Stromal cell of bone marrow (primary cell): ENCODE results near the gene SCUBE1.

Experiments used
- DNase-seq: peaks from one replicate; pipeline ENCODE4 v3.0.0-alpha.2; 2012; ENCODE audit warnings: low read depth

The SCUBE1 gene

GRCh38 chr22:43326331-43327156 is 16.6 kb downstream of the SCUBE1 start:
- no peak for DNase-seq

GRCh38 chr22:43325176-43325575 is 18.0 kb downstream of the SCUBE1 start:
- no peak for DNase-seq

GRCh38 chr22:43320943-43321900 is 21.9 kb downstream of the SCUBE1 start:
- no peak for DNase-seq

GRCh38 chr22:43319661-43320486 is 23.3 kb downstream of the SCUBE1 start:
- DNase-seq = no peak

GRCh38 chr22:43317239-43317638 is 25.9 kb downstream of the SCUBE1 start:
- DNase-seq = no peak

- no peak for DNase-seq
Measured at GRCh38 chr22:43315687-43316217, 27.4 kb downstream of the SCUBE1 start.

- no peak for DNase-seq
Measured at GRCh38 chr22:43314611-43315010, 28.6 kb downstream of the SCUBE1 start.

GRCh38 chr22:43313890-43314474 is 29.2 kb downstream of the SCUBE1 start:
- DNase-seq = no peak

- peak; percentile 48 for DNase-seq
Measured at GRCh38 chr22:43313244-43313889, 29.8 kb downstream of the SCUBE1 start.

GRCh38 chr22:43312608-43313007 is 30.6 kb downstream of the SCUBE1 start:
- DNase-seq = no peak

- DNase-seq = no peak
Measured at GRCh38 chr22:43310798-43311197, 32.4 kb downstream of the SCUBE1 start.

GRCh38 chr22:43310311-43310710 is 32.9 kb downstream of the SCUBE1 start:
- DNase-seq = no peak

- no peak for DNase-seq
Measured at GRCh38 chr22:43308836-43309235, 34.3 kb downstream of the SCUBE1 start.

GRCh38 chr22:43308060-43308830 is 34.9 kb downstream of the SCUBE1 start:
- DNase-seq = no peak

GRCh38 chr22:43305806-43306205 is 37.4 kb downstream of the SCUBE1 start:
- DNase-seq = no peak

- DNase-seq = no peak
Measured at GRCh38 chr22:43304831-43305590, 38.2 kb downstream of the SCUBE1 start.

- no peak for DNase-seq
Measured at GRCh38 chr22:43303751-43304150, 39.4 kb downstream of the SCUBE1 start.

- DNase-seq = no peak
Measured at GRCh38 chr22:43303166-43303565, 40.0 kb downstream of the SCUBE1 start.

GRCh38 chr22:43302531-43303041 is 40.6 kb downstream of the SCUBE1 start:
- no peak for DNase-seq
